GM12873 (cell line): ENCODE results near the gene C17orf78.

Source experiments
- TF ChIP-seq, protein P1 (sequence below): IDR thresholded peaks from 2 replicates; pipeline ENCODE4 v1.5.1; 2012; ENCODE audit warnings: low read depth, mild to moderate bottlenecking, moderate library complexity, low read length, control low read depth; ENCODE audit not compliant: insufficient read depth; ENCODE audit errors: missing control alignments

Gene C17orf78

DNA sequence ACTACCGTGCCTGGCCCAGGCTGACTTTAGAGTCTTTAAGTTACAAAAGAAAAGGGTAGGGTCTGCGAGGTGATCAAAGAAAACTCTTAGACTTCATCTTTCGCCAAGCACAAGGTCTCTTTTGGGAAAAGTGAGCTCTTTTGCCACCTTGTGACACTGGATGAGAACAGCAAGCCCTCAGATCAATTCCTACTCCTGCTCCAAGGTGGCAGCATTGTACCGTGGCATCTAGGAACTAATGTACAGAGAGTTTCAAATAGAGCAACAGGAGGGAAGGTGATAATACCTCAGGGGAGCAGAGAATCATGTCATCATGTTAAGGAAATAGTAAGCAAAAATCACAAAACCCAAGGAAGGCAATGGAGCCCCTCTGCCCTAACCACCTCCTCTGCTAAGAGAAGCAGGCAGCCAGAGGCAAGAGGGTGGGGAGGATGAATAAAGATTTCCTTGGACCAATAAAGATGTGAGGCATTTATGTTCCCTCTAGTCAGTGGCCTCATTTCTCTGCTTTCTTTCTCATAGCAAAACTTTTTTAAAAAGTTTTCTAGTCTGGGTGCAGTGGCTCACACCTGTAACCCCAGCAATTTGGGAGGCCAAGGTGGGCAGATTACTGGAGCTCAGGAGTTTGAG, 2.1 kb upstream of the C17orf78 start:
- TF ChIP-seq, protein P1, sequence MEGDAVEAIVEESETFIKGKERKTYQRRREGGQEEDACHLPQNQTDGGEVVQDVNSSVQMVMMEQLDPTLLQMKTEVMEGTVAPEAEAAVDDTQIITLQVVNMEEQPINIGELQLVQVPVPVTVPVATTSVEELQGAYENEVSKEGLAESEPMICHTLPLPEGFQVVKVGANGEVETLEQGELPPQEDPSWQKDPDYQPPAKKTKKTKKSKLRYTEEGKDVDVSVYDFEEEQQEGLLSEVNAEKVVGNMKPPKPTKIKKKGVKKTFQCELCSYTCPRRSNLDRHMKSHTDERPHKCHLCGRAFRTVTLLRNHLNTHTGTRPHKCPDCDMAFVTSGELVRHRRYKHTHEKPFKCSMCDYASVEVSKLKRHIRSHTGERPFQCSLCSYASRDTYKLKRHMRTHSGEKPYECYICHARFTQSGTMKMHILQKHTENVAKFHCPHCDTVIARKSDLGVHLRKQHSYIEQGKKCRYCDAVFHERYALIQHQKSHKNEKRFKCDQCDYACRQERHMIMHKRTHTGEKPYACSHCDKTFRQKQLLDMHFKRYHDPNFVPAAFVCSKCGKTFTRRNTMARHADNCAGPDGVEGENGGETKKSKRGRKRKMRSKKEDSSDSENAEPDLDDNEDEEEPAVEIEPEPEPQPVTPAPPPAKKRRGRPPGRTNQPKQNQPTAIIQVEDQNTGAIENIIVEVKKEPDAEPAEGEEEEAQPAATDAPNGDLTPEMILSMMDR: peak; percentile 100

DNA sequence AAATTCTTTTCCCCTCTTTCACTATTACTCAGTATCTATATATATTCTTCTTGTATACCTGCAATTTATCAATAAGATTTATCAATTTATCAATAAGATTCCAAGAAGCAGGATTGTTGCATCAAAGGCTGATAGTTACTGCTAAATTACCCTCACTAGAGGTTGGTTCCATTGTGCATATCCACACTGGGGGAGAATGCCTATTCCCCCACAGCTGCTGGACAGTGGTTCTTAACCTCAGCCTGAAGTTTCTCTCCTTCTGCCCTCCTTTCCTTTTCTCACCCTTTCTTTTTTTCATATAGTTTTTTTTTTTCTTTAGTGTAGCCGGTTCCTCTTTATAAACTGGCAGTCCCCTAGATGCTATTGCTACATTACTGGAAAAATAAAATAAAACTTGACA, 6.3 kb downstream of the C17orf78 start:
- TF ChIP-seq, protein P1: no peak

DNA sequence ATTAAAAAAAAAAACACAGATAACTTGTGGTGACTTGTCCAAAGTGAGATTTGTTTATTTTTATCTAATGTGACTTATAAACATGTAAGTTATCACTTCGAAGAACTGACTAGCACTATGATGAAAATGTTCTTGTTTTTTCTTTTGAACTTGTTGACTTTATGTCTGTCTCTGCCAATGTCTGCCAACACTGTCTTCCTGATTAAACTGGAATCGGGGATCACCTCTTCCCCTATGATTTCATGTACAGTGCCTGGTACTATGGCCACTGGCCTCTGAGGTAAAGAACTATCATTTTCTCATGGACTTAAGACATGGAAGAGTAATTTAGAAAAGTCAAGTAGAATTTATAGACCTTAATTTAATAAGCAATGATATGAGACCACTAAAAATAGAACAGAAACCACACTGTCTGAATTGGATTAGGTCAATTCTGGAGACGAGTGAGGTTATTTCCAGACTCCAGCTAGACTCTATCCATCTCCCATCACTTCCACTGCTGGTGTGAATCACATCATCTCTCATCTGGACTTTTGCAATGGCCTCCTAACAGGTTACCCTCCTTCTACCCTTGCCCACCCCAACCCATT, 8.9 kb downstream of the C17orf78 start:
- TF ChIP-seq, protein P1: no peak

DNA sequence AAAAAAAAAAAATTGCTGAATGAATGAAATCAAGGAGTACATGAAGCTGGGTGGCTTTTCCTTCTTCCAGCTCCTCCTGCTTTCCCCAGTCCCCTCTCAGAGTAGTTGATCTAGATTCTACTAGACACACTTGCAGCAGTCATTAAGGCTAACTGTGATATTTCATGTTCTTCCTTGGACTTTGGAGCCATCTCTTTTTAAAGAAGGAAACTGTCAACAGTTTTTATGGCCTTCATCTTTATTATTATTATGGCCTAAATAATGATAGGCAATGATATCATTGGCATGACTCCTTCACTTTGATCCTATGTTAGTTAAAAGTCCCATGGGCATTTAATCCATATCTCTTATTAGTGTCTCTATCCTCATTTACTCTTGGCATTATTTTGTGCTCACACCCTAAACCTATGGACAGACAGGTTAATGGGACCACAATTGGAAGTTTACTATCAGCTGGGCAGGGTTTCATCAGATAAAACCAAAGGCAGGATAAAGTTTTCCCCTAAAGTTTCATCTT, 9.7 kb downstream of the C17orf78 start:
- TF ChIP-seq, protein P1: no peak

DNA sequence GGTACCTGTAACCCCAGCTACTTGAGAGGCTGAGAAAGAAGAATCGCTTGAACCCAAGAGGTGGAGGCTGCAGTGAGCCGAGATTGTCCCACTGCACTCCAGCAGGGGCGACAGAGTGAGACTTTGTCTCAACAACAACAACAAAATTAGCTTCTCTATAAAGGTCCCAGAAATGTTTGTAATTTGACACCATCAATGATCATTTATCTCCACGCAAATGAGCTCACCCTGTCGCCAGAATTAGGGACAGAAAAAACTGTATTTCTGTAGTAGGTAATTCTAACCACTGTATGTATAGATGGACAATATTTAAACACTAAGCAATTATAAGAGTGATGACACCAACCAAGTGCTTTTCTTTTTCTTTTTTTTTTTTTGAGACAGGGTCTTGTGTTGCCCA, 10.7 kb downstream of the C17orf78 start:
- TF ChIP-seq, protein P1: no peak

DNA sequence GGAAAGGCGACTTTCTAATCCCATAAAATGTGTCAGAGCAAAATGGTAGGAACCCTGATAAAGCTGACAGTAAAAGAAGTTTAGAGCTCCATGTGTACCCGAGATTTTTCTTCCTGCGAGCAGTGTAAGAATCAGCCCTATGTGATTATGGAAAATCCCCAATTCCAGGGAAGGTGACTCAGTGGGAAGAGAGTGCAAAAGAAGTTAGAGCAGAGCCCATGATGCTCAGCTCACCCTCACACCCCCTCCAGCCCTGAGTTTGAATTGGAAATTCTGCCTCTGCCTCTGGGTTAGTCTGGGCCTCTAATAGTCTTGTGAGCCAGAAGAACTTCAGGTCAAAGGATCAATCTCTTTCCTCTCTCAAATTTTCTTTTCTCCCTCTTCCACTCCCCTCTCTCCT, 12.5 kb downstream of the C17orf78 start:
- TF ChIP-seq, protein P1: no peak

DNA sequence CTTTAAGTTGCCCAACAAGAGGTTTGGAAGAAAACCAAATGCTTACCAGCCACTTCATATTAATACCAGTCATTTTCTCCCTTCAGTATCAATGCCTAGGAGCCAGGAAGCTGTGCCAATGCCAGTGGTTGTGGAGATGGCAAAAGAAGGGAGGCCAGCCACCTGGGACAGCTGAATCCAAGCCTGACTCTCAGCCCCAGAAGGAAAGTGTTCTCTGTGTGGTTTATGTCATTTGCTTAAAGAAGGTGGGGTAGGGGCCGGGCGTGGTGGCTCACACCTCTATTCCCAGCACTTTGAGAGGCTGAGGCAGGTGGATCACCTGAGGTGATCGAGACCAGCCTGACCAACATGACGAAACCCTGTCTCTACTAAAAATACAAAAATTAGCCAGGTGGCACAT, 13.4 kb downstream of the C17orf78 start:
- TF ChIP-seq, protein P1: no peak
